Smooth muscle cell (in vitro differentiated cells): ENCODE results near the gene RBM20. TPM values are rescaled to one million over a fixed set of nuclear protein-coding genes. Genes with fewer than 3 reads are reported as not detected.
"Not testable (repeated sequence)": the region's sequence is repeated elsewhere in the genome, so short reads cannot be mapped to it uniquely, and the experiment has no call there.

ENCODE experiments used
- DNase-seq: peaks from one replicate; lab custom pipeline; 2025; ENCODE audit not compliant: unreplicated experiment; lab: John Stamatoyannopoulos, UW
- H2AFZ ChIP-seq: fragments of 200-600 bp; sonication (generic); 2 replicates; pipeline ENCODE4 v1.6.0; 2016; ENCODE audit warnings: antibody characterized with exemption, low read depth, mild to moderate bottlenecking
- H3F3A ChIP-seq: fragments of 200-600 bp; sonication (generic); 2 replicates; pipeline ENCODE4 v1.6.0; 2017; ENCODE audit warnings: antibody characterized with exemption, low read depth
- H3K27ac ChIP-seq: fragments of 200-600 bp; sonication (generic); 2 replicates; pipeline ENCODE4 v1.5.1; 2016; ENCODE audit warnings: low read depth, mild to moderate bottlenecking
- H3K27me3 ChIP-seq: fragments of 200-600 bp; sonication (generic); 2 replicates; pipeline ENCODE4 v1.6.1; 2016; ENCODE audit warnings: low read depth, mild to moderate bottlenecking
- H3K36me3 ChIP-seq: fragments of 200-600 bp; sonication (generic); 2 replicates; pipeline ENCODE4 v1.5.1; 2016; ENCODE audit warnings: low read depth
- H3K4me1 ChIP-seq: fragments of 200-600 bp; sonication (generic); 2 replicates; pipeline ENCODE4 v1.5.1; 2016; ENCODE audit warnings: low read depth
- H3K4me2 ChIP-seq: fragments of 200-600 bp; sonication (generic); 2 replicates; pipeline ENCODE4 v1.6.0; 2016; ENCODE audit warnings: mild to moderate bottlenecking
- H3K4me3 ChIP-seq: fragments of 200-600 bp; sonication (generic); 2 replicates; pipeline ENCODE4 v1.5.1; 2016; ENCODE audit warnings: mild to moderate bottlenecking
- H3K79me2 ChIP-seq: fragments of 200-600 bp; sonication (generic); 2 replicates; pipeline ENCODE4 v1.6.0; 2016; ENCODE audit warnings: low read depth, mild to moderate bottlenecking
- H3K9ac ChIP-seq: fragments of 200-600 bp; sonication (generic); 2 replicates; pipeline ENCODE4 v1.6.0; 2016; ENCODE audit warnings: low read depth
- H3K9me3 ChIP-seq: fragments of 200-600 bp; sonication (generic); replicated peaks from 2 replicates; pipeline ENCODE4 v1.5.1; 2016; ENCODE audit warnings: low read depth
- H4K20me1 ChIP-seq: fragments of 200-600 bp; sonication (generic); 2 replicates; pipeline ENCODE4 v1.6.0; 2016; ENCODE audit warnings: low read depth
- WGBS: methylation state at CpG from one replicate; pipeline ENCODE4 v1.1.7; 2016; ENCODE audit warnings: low lambda C conversion rate; 5-methylcytosine and 5-hydroxymethylcytosine counted together
- polyA plus RNA-seq: library from polyadenylated mRNA; unstranded; fragments of >200 nt; fragmentation: Nextera tagmentation; extraction: Ambion mirVana; gene quantifications from 2 replicates; pipeline ENCODE4 v1.2.1, GENCODE V29; 2016
- total RNA-seq: library from RNA; depleted of rRNA; stranded (reverse); fragments of >200 nt; gene quantifications from 2 replicates; pipeline ENCODE4 v1.2.3, GENCODE V29; 2014
- TF ChIP-seq, protein P1 (sequence below): fragments of 200-600 bp; sonication (generic); IDR thresholded peaks from 2 replicates; pipeline ENCODE4 v1.5.1; 2017; ENCODE audit warnings: borderline replicate concordance, mild to moderate bottlenecking, antibody characterized with exemption; ENCODE audit not compliant: insufficient read depth, poor library complexity, severe bottlenecking

RBM20 gene
- total and polyA plus RNA-seq, 2 experiments from 2014 or later: 0.09 TPM

DNA sequence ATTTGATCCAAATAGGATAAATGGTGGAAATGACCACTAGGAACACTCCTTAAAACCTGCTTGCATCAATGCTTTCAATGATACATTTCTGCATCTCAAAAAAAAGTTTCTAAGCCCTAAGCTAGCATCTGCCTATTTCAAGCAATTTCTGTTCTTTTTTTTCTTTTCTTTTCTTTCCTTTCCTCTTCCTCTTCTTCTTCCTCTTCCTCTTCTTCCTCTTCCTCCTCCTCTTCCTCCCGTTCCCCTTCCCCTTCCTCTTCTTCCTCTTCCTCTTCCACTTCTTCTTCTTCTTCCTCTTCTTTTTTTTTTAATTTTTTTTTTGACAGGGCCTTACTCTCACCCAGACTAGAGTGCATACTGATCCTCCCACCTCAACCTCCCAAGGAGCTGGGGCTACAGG lies 15.4 kb downstream of the RBM20 start:
- H3K4me2 ChIP-seq: no peak overlapping the region
- no peaks in the 10 kb centered on the region for H3K27me3 ChIP-seq
- H3F3A ChIP-seq: no peaks in the 10 kb centered on the region
- no peaks in the 10 kb centered on the region for H3K79me2 ChIP-seq
- H4K20me1 ChIP-seq: no peaks in the 10 kb centered on the region
- TF ChIP-seq, protein P1, sequence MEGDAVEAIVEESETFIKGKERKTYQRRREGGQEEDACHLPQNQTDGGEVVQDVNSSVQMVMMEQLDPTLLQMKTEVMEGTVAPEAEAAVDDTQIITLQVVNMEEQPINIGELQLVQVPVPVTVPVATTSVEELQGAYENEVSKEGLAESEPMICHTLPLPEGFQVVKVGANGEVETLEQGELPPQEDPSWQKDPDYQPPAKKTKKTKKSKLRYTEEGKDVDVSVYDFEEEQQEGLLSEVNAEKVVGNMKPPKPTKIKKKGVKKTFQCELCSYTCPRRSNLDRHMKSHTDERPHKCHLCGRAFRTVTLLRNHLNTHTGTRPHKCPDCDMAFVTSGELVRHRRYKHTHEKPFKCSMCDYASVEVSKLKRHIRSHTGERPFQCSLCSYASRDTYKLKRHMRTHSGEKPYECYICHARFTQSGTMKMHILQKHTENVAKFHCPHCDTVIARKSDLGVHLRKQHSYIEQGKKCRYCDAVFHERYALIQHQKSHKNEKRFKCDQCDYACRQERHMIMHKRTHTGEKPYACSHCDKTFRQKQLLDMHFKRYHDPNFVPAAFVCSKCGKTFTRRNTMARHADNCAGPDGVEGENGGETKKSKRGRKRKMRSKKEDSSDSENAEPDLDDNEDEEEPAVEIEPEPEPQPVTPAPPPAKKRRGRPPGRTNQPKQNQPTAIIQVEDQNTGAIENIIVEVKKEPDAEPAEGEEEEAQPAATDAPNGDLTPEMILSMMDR: no peak
- no peaks in the 10 kb centered on the region for H3K36me3 ChIP-seq
- H3K27ac ChIP-seq: no peak overlapping the region
- no peak overlapping the region for H2AFZ ChIP-seq
- H3K9ac ChIP-seq: no peak overlapping the region
- H3K9me3 ChIP-seq: no peaks in the 10 kb centered on the region
- no peaks in the 10 kb centered on the region for H3K4me1 ChIP-seq
- WGBS: 82% methylated on average over 1 of the region's 1 CpG
- no peak overlapping the region for H3K4me3 ChIP-seq
- no peak for DNase-seq

DNA sequence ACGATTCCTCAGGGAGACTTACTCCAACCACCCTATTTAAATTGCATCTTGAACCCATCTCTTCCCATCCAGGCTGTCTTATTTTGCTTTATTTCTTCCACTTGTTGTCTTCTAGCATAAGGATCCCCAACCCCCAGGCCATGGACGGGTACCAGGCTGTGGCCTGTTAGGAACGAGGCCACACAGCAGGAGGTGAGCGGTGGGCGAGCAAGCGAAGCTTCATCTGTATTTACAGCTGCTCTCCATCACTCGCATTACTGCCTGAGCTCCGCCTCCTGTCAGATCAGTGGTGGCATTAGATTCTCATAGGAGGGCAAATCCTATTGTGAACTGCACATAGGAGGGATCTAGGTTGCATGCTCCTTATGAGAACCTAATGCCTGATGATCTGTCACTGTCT lies 16.2 kb downstream of the RBM20 start:
- not testable (repeated sequence) for H3K36me3 ChIP-seq, H3F3A ChIP-seq, H4K20me1 ChIP-seq, H3K79me2 ChIP-seq, H3K4me3 ChIP-seq, DNase-seq, H3K27ac ChIP-seq, H2AFZ ChIP-seq, H3K9ac ChIP-seq, H3K27me3 ChIP-seq, H3K4me1 ChIP-seq, H3K9me3 ChIP-seq, H3K4me2 ChIP-seq
- WGBS: 85% methylated on average over 8 of the region's 8 CpGs

DNA sequence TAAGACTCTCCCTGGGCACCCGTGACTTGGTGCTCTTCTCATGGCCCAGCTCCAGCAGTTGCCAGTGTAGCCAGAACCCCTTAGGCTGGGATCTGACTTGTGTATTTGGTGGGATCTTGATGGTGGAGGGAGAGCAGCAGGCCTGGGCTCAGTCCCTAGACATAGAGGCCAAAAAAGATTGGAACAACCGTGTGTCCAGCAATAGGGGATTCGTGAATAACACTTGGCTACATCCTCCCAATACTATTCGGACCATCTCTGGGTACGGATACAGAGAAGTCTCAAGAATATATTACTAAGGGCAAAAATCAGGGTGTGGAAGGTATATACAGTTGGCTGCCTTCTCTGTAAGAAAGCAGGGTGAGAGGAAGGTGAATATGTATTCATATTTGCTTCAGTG lies 17.2 kb downstream of the RBM20 start:
- H3K4me3 ChIP-seq: no peak overlapping the region
- H3K27me3 ChIP-seq: no peaks in the 10 kb centered on the region
- DNase-seq: no peak
- 81% methylated on average over 5 of the region's 5 CpGs for WGBS
- no peak overlapping the region for H2AFZ ChIP-seq
- no peaks in the 10 kb centered on the region for H4K20me1 ChIP-seq
- H3K27ac ChIP-seq: no peak overlapping the region
- H3K79me2 ChIP-seq: no peaks in the 10 kb centered on the region
- no peak overlapping the region for H3K9ac ChIP-seq
- no peak overlapping the region for H3K4me2 ChIP-seq
- H3F3A ChIP-seq: peaks cover 3% of the 10 kb centered on the region
- H3K9me3 ChIP-seq: no peaks in the 10 kb centered on the region
- peaks cover 4% of the 10 kb centered on the region for H3K4me1 ChIP-seq
- TF ChIP-seq, protein P1: no peak
- H3K36me3 ChIP-seq: no peaks in the 10 kb centered on the region

DNA sequence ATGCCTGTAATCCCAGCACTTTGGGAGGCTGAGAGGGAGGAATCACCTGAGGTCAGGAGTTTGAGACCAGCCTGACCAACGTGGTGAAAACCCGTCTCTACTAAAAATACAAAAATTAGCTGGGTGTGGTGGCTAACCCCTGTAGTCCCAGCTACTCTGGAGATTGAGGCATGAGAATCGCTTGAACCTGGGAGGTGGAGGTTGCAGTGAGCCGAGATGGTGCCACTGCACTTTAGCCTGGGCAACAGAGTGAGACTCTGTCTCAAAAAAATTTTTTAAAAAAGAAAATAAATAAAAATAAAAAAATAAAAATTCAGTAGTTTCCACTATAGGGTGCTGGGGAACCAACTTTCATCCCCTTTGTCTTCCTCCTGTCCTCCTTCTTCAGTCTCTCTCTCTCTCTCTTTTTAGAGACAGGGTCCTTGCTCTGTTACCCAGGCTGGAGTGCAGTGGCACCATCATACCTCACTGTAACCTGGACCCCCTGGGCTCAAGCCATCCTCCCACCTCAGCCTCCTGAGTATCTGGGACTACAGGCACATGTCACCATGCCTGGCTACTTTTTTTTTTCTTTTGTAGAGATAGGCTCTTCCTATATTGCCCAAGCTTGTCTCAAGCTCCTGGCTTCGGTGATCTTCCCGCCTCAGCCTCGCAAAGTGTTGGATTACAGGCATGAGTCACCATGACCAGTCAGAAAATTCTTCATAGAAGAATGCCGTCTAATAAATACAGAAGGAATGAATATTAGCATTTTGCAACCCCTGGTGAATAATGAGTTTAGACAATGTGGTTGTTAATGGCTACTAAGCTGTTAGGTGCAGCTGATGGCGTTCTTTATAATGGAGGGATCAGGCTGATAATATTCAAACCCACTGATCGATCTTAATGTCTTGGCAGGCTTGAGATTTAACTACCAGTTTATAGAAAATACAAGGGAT lies 20.6 kb downstream of the RBM20 start:
- Histone ChIP-seq H3K9ac (no peak overlapping the region), H3K27ac (peak overlapping the region; percentile 54)
- no peak for DNase-seq

DNA sequence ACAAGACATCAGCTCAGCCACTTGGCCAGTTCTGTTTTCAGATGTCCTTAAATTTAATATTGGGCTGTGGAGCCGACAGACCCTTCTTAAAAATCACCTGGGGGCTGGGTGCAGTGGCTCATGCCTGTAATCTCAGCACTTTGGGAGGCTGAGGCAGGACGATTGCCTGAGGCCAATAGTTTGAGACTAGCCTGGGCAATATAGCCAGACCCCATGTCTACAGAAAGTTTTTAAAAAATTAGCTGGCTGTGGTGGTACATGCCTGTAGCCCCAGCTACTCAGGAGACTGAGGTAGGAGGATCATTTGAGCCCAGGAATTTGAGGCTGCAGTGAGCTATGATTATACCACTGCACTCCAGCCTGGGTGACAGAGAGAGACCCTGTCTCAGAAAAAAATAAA lies 22.1 kb downstream of the RBM20 start:
- H3K27ac ChIP-seq, H3K9me3 ChIP-seq, H3K79me2 ChIP-seq, DNase-seq, H3K9ac ChIP-seq, H3K36me3 ChIP-seq, H3K4me1 ChIP-seq, H4K20me1 ChIP-seq, H3K27me3 ChIP-seq, H3F3A ChIP-seq, H3K4me2 ChIP-seq, H3K4me3 ChIP-seq, H2AFZ ChIP-seq: not testable (repeated sequence)
- WGBS: 78% methylated on average over 2 of the region's 2 CpGs

More for the DNA sequence above, 20.6 kb downstream of the RBM20 start:
- Histone ChIP-seq H3K27me3 (no peaks in the 10 kb centered on the region), H3F3A (peaks cover 3% of the 10 kb centered on the region), H3K4me3 (no peak overlapping the region), H3K79me2 (no peaks in the 10 kb centered on the region), H3K4me1 (peaks cover 8% of the 10 kb centered on the region), H4K20me1 (no peaks in the 10 kb centered on the region), H3K36me3 (no peaks in the 10 kb centered on the region), H2AFZ (no peak overlapping the region), H3K4me2 (peak overlapping the region; percentile 62), H3K9me3 (no peaks in the 10 kb centered on the region)
- TF ChIP-seq, protein P1: no peak
- WGBS: 46% methylated on average over 10 of the region's 10 CpGs
